Right lobe of liver (tissue), 6 donors: ENCODE measurements around the gene ARSG. TPM values are rescaled to one million over a fixed set of nuclear protein-coding genes. Genes with fewer than 3 reads are reported as not detected.
A peak's percentile ranks its signal among the peaks of the same experiment; 100 is the strongest.

ENCODE experiments used
- ATAC-seq, 4 donors: fragments of 200-7000 bp; cut with Tn5 transposase; one replicate each; pipeline ENCODE4 v1.9.1; 2020; ENCODE audit warnings: mild to moderate bottlenecking in 4 of 4, moderate library complexity in 4 of 4
- DNase-seq, 3 donors: peaks; one replicate each; pipeline ENCODE4 v3.0.0-alpha.2; 2020
- H3K27ac ChIP-seq, 3 donors: fragments of 200-600 bp; one replicate each; pipeline ENCODE4 v1.8.0; 2022
- H3K27me3 ChIP-seq, 2 donors: fragments of 200-600 bp; one replicate each; pipeline ENCODE4 v1.8.0; 2022
- H3K36me3 ChIP-seq, 4 donors: fragments of 200-600 bp; sonication (generic) in 1 of 4; one replicate each; pipeline versions ENCODE4 v1.5.1 to v1.8.0; 2017 to 2022; ENCODE audit warnings: control low read depth in 1 of 4
- H3K4me1 ChIP-seq, 4 donors: fragments of 200-600 bp; sonication (generic) in 1 of 4; one replicate each; pipeline versions ENCODE4 v1.5.1 to v1.8.0; 2017 to 2022; ENCODE audit warnings: control low read depth in 1 of 4
- H3K4me3 ChIP-seq, 3 donors: fragments of 200-600 bp; one replicate each; pipeline ENCODE4 v1.8.0; 2022
- H3K9me3 ChIP-seq, 4 donors: fragments of 200-600 bp; sonication (generic) in 1 of 4; one replicate each; pipeline versions ENCODE4 v1.5.1 to v1.8.0; 2017 to 2022; ENCODE audit warnings: control low read depth in 1 of 4
- CTCF ChIP-seq, 4 donors: fragments of 200-600 bp in 3 of 4; fragments of 450-650 bp in 1 of 4; IDR thresholded peaks; one replicate each; pipeline versions ENCODE4 v1.5.1 to v1.8.0; 2016 to 2022; ENCODE audit warnings: antibody characterized with exemption in 4 of 4, mild to moderate bottlenecking in 2 of 4
- POLR2A ChIP-seq: fragments of 450-650 bp; IDR thresholded peaks from one replicate; pipeline ENCODE4 v1.6.1; 2017; ENCODE audit warnings: antibody characterized with exemption, mild to moderate bottlenecking
- WGBS: methylation state at CpG from one replicate; pipeline ENCODE4 v1.1.6; 2018; ENCODE audit warnings: low coverage, low lambda C conversion rate; ENCODE audit not compliant: insufficient coverage; ENCODE audit errors: missing lambda C conversion rate; 5-methylcytosine and 5-hydroxymethylcytosine counted together
- intact Hi-C, 2 donors: fragments of 100-400 bp; cut with DNase I; formaldehyde crosslinking; loops; one replicate each; pipeline versions ENCODE4 v1.11.2 to v1.14.1; 2022
- long read RNA-seq: library from polyadenylated mRNA; unstranded; transcript quantifications from one replicate; pipeline ENCODE4 v2.0.0, GENCODE V29; 2019
- total RNA-seq, 6 experiments: library from RNA; depleted of rRNA in 2 of 6; stranded (reverse); fragments of >200 nt in 2 of 6; fragmentation: NEBNext Ultra II Directional in 3 of 6; extraction: Animal tissue kit (Norgen Biotek cat#: 25700) in 3 of 6; gene quantifications; one replicate each; pipeline versions ENCODE4 v1.1.0 to v1.2.4, GENCODE V29; 2016 to 2023
- donor health status: DM: no; HTN: yes; CAD: no.
- donor health status: DM: no; HTN: no; CAD: no.
- donor health status: DM: no; HTN: no; CAD: no.
- donor health status: DM: no; HTN: yes; CAD: no.
- donor health status: DM: no; HTN: yes; CAD: no.

ARSG gene
- total RNA-seq, result 1 to 10 TPM; 1.2 to 3.3 (median 2.5) TPM
- long read RNA-seq, full-length matches to known transcripts, result 1 of 1 reads
- long read RNA-seq, partial matches to known transcripts, result 0 of 1 reads
- long read RNA-seq, other reads (novel, unspliced or antisense), result 0 of 1 reads

GRCh38 chr17:68290955-68291835 lies at the start of gene ARSG, which contains the start of gene SLC16A6:
ARSG (plus strand) TSS chr17:68291495; CDS start chr17:68307494, 15,999 bp downstream.
SLC16A6 (minus strand) TSS chr17:68291127; CDS start chr17:68278320, 12,807 bp downstream.
- peak; percentile 63 to 79 (median 76) for DNase-seq
- Histone ChIP-seq H3K27me3 (peaks cover 0 to 7% of the 10 kb centered on the region in 2 donors), H3K27ac (peak within 1 kb of the TSS; percentile 60 to 76 (median 62)), H3K9me3 (no peaks in the 10 kb centered on the region), H3K4me3 (peak within 1 kb of the TSS; percentile 56 to 60 (median 57)), H3K4me1 (peaks cover 0 to 16% (median 2%) of the 10 kb centered on the region in 4 donors), H3K36me3 (no peaks in the 10 kb centered on the region)
- TF ChIP-seq CTCF (IDR thresholded peaks at IDR 0.05) (no peak), POLR2A (no peak)
- peak; percentile 58 to 74 (median 64) for ATAC-seq
- WGBS, result under 1% methylated on average over 16 of the region's 96 CpGs
- intact Hi-C loops, result no loop called here

GRCh38 chr17:68246271-68247028 lies 44.8 kb upstream of the ARSG start:
- ATAC-seq, result no peak
- H3K27me3 ChIP-seq, result no peaks in the 10 kb centered on the region
- intact Hi-C loops, result no loop called here
- no peak for DNase-seq
- peaks cover 0 to 6% (median 0%) of the 10 kb centered on the region in 4 donors for H3K36me3 ChIP-seq
- no peak overlapping the region for H3K27ac ChIP-seq
- TF ChIP-seq POLR2A, result no peak
- TF ChIP-seq CTCF (IDR thresholded peaks at IDR 0.05), result no peak
- H3K4me3 ChIP-seq, result peak overlapping the region in 1 of 3 donors; percentile 85
- H3K4me1 ChIP-seq, result peaks cover 0 to 7% (median 0%) of the 10 kb centered on the region in 4 donors
- WGBS, result 87% methylated on average over 15 of the region's 24 CpGs
- no peaks in the 10 kb centered on the region for H3K9me3 ChIP-seq

- Histone ChIP-seq H3K4me3 (peak within 1 kb of the TSS; percentile 79 to 90 (median 85)), H3K27me3 (no peaks in the 10 kb centered on the region), H3K27ac (peak within 1 kb of the TSS; percentile 88 to 98 (median 90)), H3K36me3 (peaks cover 0 to 8% (median 0%) of the 10 kb centered on the region in 4 donors), H3K9me3 (no peaks in the 10 kb centered on the region), H3K4me1 (peaks cover 0 to 7% (median 0%) of the 10 kb centered on the region in 4 donors)
- WGBS, result 0% methylated on average over 13 of the region's 97 CpGs
- DNase-seq (peak; percentile 96 to 97 (median 96)), ATAC-seq (peak; percentile 97 to 99 (median 98))
- intact Hi-C loops, result no loop called here
- peak; percentile 97 for TF ChIP-seq POLR2A
- TF ChIP-seq CTCF (IDR thresholded peaks at IDR 0.05), result no peak
Observed at GRCh38 chr17:68247445-68248198, 43.7 kb upstream of the ARSG start, which contains the start of gene AMZ2. AMZ2 (plus strand) TSS chr17:68248043; CDS start chr17:68250188, 2,145 bp downstream.
